Breast epithelium (tissue), 4 donors: Measurements from ENCODE around the gene MED22. TPM values are rescaled to one million over a fixed set of nuclear protein-coding genes. Genes with fewer than 3 reads are reported as not detected.

Experiments used
- DNase-seq, 2 donors: peaks; one replicate each; pipeline ENCODE4 v3.0.0-alpha.2; 2019; ENCODE audit warnings: low spot score in 2 of 2
- H3K27ac ChIP-seq, 2 donors: fragments of 200-600 bp; sonication (generic) in 1 of 2; one replicate each; pipeline ENCODE4 v1.5.1; 2016 to 2019; ENCODE audit warnings: mild to moderate bottlenecking in 1 of 2
- H3K27me3 ChIP-seq, 2 donors: fragments of 200-600 bp; sonication (generic) in 1 of 2; one replicate each; pipeline versions ENCODE4 v1.5.1 to v1.6.0; 2017 to 2019; ENCODE audit warnings: control low read depth in 1 of 2, mild to moderate bottlenecking in 1 of 2
- H3K36me3 ChIP-seq: fragments of 200-600 bp; one replicate; pipeline ENCODE4 v1.5.1; 2019
- H3K4me1 ChIP-seq, 2 donors: fragments of 200-600 bp; sonication (generic); one replicate each; pipeline ENCODE4 v1.5.1; 2016 to 2019; ENCODE audit warnings: control low read depth in 1 of 2
- H3K4me3 ChIP-seq, 3 donors: fragments of 200-600 bp; sonication (generic); 1 replicate in 2 of 3; 2 replicates in 1 of 3; pipeline ENCODE4 v1.5.1; 2016 to 2019; ENCODE audit warnings: mild to moderate bottlenecking in 3 of 3, moderate library complexity in 2 of 3
- H3K9me3 ChIP-seq, 2 donors: fragments of 200-600 bp; sonication (generic) in 1 of 2; one replicate each; pipeline ENCODE4 v1.5.1; 2016 to 2019; ENCODE audit warnings: control low read depth in 1 of 2
- CTCF ChIP-seq, 3 donors: fragments of 450-650 bp; IDR thresholded peaks; one replicate each; pipeline ENCODE4 v1.5.1; 2016 to 2017; ENCODE audit warnings: antibody characterized with exemption in 3 of 3, mild to moderate bottlenecking in 3 of 3, moderate library complexity in 3 of 3
- POLR2A ChIP-seq: fragments of 450-650 bp; IDR thresholded peaks from one replicate; pipeline ENCODE4 v1.6.1; 2016; ENCODE audit warnings: antibody characterized with exemption, mild to moderate bottlenecking, moderate library complexity
- POLR2AphosphoS5 ChIP-seq, 3 donors: sonication (generic); formaldehyde crosslinking; IDR thresholded peaks; one replicate each; pipeline ENCODE4 v1.6.1; 2017; ENCODE audit warnings: antibody characterized with exemption in 3 of 3
- intact Hi-C: fragments of 100-400 bp; cut with DNase I; formaldehyde crosslinking; loops from one replicate; pipeline ENCODE4 v1.15.1; 2023; ENCODE audit warnings: low total_unique reads
- total RNA-seq, 3 donors: library from RNA; depleted of rRNA; stranded (reverse); fragments of >200 nt; gene quantifications; one replicate each; pipeline ENCODE4 v1.1.0, GENCODE V29; 2016

The MED22 gene
- total RNA-seq, 3 donors from 2014 or later, result 19.2 to 32.2 (median 31.1) TPM

DNA sequence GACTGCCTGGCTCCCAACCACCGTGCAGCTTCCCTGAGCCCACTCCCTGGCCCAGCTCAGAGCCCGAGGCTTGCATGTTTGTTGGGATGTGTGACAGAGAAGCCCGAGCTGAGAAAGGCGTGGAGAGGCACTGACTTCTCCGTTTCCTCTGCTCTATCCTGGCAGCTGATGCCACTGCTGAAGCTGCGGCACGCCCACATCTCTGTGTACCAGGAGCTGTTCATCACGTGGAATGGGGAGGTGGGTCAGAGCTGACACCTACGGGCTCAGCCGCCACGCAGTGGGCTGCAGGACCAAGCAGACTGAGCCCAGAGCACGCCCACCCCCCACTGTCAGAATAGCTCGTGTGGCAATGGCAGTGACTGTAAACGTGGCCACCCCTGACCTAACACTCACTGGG, 37.5 kb upstream of the MED22 start:
- no peak for DNase-seq
- Histone ChIP-seq H3K9me3 (no peaks in the 10 kb centered on the region), H3K27ac (no peak overlapping the region), H3K4me1 (no peaks in the 10 kb centered on the region), H3K4me3 (no peak overlapping the region), H3K36me3 (no peaks in the 10 kb centered on the region), H3K27me3 (no peaks in the 10 kb centered on the region)
- intact Hi-C loops, result no loop called here
- TF ChIP-seq POLR2A, result no peak
- no peak for TF ChIP-seq CTCF (IDR thresholded peaks at IDR 0.05)
- TF ChIP-seq POLR2AphosphoS5 (IDR thresholded peaks at IDR 0.05), result no peak

- no peak overlapping the region for H3K4me3 ChIP-seq
- TF ChIP-seq POLR2AphosphoS5 (IDR thresholded peaks at IDR 0.05) (no peak), POLR2A (no peak), CTCF (IDR thresholded peaks at IDR 0.05) (no peak)
- no peaks in the 10 kb centered on the region for H3K4me1 ChIP-seq
- no peaks in the 10 kb centered on the region for H3K36me3 ChIP-seq
- H3K27me3 ChIP-seq, result no peaks in the 10 kb centered on the region
- no peak for DNase-seq
- no peaks in the 10 kb centered on the region for H3K9me3 ChIP-seq
- intact Hi-C loops, result no loop called here
- H3K27ac ChIP-seq, result no peak overlapping the region
These were observed 36.9 kb upstream of the MED22 start for GRCh38 chr9:133384736-133385321.

GRCh38 chr9:133383438-133383837, 35.5 kb upstream of the MED22 start:
- no peaks in the 10 kb centered on the region for H3K36me3 ChIP-seq
- no peaks in the 10 kb centered on the region for H3K4me1 ChIP-seq
- DNase-seq, result no peak
- intact Hi-C loops, result no loop called here
- H3K27me3 ChIP-seq, result no peaks in the 10 kb centered on the region
- H3K27ac ChIP-seq, result no peak overlapping the region
- TF ChIP-seq POLR2AphosphoS5 (IDR thresholded peaks at IDR 0.05), result no peak
- no peak for TF ChIP-seq POLR2A
- no peak for TF ChIP-seq CTCF (IDR thresholded peaks at IDR 0.05)
- H3K9me3 ChIP-seq, result no peaks in the 10 kb centered on the region
- H3K4me3 ChIP-seq, result no peak overlapping the region

DNA sequence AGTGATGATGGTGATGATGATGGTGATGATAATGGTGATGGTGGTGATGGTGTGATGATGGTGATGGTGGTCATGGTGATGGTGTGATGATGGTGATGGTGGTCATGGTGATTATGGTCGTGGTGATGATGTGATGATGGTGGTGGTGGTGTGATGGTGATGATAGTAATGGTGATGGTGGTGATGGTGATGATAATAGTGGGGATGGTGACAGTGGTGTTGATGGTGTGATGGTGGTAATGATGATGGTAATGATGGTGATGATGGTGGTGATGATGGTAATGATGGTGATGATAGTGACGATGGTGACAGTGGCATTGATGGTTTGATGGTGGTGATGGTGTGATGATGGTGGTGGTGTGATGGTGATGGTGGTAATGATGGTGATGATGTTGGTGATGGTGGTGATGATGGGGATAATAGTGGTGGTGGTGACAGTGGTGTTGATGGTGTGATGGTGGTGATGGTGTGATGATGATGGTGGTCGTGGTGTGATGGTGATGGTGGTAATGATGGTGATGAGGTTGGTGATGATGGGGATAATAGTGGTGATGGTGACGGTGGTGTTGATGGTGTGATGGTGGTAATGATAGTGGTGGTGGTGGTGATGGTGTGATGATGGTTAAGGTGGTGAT, 34.7 kb upstream of the MED22 start:
- Histone ChIP-seq H3K4me1 (no peaks in the 10 kb centered on the region), H3K4me3 (no peak overlapping the region), H3K9me3 (no peaks in the 10 kb centered on the region), H3K36me3 (no peaks in the 10 kb centered on the region), H3K27me3 (no peaks in the 10 kb centered on the region), H3K27ac (no peak overlapping the region)
- TF ChIP-seq POLR2A, result no peak
- no peak for DNase-seq
- intact Hi-C loops, result no loop called here

DNA sequence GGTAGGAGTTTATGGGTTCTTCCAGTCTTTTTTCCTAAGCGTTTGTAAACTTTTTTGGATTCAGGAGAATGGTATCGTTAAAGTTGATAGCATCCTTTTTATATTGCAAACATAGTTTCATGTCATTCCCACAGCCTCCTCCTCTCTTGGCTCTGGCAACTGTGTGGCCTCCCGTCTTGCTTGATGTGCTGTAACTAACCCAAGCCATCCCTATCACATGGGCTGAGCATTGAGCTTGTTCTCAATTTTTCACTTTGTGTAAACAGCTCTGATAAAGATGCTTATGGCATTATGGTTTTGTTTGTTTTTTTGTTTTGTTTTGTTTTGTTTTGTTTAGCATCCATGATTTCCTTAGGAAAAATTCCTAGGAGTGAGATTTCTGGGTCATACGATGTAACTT, 32.8 kb upstream of the MED22 start:
- no peak for DNase-seq
- Histone ChIP-seq H3K4me3 (no peak overlapping the region), H3K27me3 (no peaks in the 10 kb centered on the region), H3K9me3 (no peaks in the 10 kb centered on the region), H3K36me3 (no peaks in the 10 kb centered on the region), H3K4me1 (no peaks in the 10 kb centered on the region), H3K27ac (no peak overlapping the region)
- TF ChIP-seq POLR2AphosphoS5 (IDR thresholded peaks at IDR 0.05) (no peak), CTCF (IDR thresholded peaks at IDR 0.05) (no peak), POLR2A (no peak)
- intact Hi-C loops, result no loop called here
